Skeletal muscle satellite cell (primary cell): ENCODE measurements around the gene ADARB1.

Experiments
- H3K27me3 ChIP-seq: 2 replicates; pipeline ENCODE4 v1.7.0; 2013; ENCODE audit warnings: low read length; ENCODE audit not compliant: control insufficient read depth, insufficient read depth
- H3K36me3 ChIP-seq: 2 replicates; pipeline ENCODE4 v1.7.0; 2013; ENCODE audit warnings: mild to moderate bottlenecking, control low read depth, low read length; ENCODE audit not compliant: insufficient read depth
- H3K4me1 ChIP-seq: 2 replicates; pipeline ENCODE4 v1.7.0; 2013; ENCODE audit warnings: low read length; ENCODE audit not compliant: control insufficient read depth, insufficient read depth
- H3K4me2 ChIP-seq: 2 replicates; pipeline ENCODE4 v1.7.0; 2013; ENCODE audit warnings: mild to moderate bottlenecking, low read length
- H3K4me3 ChIP-seq: 2 replicates; pipeline ENCODE4 v1.7.0; 2013; ENCODE audit warnings: low read length
- H3K9ac ChIP-seq: 2 replicates; pipeline ENCODE4 v1.7.0; 2013; ENCODE audit warnings: mild to moderate bottlenecking, low read depth, low read length, moderate library complexity
- H3K9me3 ChIP-seq: replicated peaks from 2 replicates; pipeline ENCODE4 v1.7.0; 2013; ENCODE audit warnings: mild to moderate bottlenecking, control low read depth, low read length

ADARB1 gene

DNA sequence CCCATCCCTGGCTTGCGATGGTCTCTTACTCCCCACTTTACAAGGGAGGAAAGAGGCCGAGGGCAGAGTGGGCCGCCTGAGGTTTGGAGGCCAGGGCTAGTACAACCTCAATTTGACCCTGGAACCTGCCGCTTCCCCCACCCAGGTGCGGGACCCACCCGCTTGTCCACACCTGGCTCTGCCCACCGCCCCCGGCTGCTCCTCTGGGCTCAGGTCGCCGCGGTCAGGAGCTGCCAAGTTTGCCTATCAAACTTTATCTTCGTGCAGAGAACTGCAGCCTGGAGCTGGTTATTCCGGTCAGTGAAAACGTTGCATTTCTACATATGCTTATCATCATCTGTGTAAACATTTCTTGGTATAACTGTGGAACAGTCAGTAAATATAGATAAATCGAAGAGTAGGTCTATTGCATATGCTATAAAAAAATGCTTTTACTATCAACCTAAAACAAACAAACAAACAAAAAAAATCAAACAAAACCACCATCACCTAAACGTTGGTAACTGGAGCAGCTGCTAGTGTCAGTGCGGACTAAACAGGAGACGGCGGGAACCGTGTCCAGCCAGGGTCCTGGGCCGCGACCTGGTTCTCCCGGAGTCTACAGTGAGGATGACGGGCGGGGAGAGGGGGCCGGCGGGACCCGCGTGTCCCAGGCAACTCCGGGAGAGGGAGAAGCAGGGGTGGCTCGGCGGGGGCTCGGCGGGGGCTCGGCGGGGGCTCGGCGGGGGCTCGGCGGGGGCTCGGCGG lies 906 bp upstream of the ADARB1 start:
- peak overlapping the region; percentile 77 for H3K4me2 ChIP-seq
- peak overlapping the region; percentile 68 for H3K9ac ChIP-seq
- peaks cover 47% of the 10 kb centered on the region for H3K4me1 ChIP-seq
- H3K36me3 ChIP-seq: peaks cover 7% of the 10 kb centered on the region
- no peaks in the 10 kb centered on the region for H3K9me3 ChIP-seq
- H3K4me3 ChIP-seq: peak overlapping the region; percentile 88
- H3K27me3 ChIP-seq: no peaks in the 10 kb centered on the region

DNA sequence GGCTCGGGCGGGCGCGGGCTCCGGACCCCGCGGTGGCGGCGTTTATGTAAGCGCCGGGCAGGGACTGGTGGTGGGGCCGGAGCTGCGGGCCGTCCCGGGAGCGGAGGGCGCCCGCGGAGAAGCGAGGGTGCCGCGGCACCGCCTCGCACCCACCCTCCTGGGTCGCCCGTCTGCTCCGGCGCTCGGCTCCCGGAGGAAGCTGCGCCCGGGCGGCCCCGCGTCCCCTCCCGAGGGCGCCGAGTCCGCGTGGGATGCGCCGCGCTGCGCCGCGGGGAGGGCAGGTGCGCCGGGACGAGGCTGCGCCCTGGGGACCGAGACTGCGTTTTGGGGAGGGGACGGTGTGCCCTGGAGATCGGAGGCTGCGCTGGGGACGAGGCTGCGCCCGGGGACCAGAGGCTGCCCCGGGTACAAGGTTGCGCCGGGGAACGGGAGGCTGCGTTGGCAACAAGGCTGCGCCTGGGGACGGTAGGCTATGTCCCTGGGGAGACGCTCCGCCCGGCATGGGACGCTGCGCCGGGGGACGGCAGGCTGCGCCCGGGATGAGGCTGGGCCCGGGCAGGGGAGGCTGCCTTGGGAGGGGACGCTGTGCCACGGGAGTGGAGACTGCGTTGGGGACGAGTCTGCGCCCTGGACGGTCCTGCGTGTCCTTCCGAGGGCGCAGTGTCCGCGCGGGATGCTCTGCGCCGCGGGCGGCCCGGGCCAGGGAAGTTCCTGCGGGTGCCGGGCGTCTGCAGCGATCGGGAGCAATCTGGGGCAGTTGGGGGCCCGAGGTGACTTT lies 627 bp downstream of the ADARB1 start:
- peak overlapping the region; percentile 97 for H3K9ac ChIP-seq
- peak overlapping the region; percentile 83 for H3K4me3 ChIP-seq

DNA sequence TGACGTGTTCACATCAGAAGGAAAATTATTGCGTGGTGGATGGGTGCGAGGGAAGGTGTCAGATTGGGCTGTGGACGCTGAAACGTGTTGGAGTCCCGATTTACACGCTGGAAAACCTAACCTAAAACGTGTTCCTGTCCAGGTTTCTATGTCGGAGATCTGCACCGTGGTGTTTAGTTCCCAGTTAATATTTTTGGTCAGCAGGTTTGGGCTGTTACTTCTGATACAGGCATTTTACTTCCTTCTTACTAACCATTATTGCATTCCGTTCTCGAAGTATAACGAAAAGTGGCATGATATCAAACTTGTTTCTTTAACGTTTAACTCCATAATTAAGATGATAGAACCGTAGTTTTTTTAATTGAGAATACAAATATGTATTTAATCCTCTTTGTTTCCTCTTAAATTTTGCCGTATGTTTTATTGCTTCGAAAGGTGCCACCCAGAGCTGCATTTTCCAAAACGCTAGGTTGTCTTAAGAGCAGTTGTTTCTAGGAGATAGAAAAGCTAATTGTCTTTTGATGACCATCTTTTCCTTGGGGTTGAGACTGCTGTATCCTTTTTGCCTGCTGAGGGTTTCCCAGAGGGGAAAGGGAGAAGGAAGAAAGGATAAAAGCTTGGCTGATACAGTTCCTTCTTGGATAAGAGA lies 1.3 kb downstream of the ADARB1 start:
- peak overlapping the region; percentile 83 for H3K4me3 ChIP-seq
- no peaks in the 10 kb centered on the region for H3K9me3 ChIP-seq
- H3K36me3 ChIP-seq: peaks cover 8% of the 10 kb centered on the region
- H3K4me1 ChIP-seq: peaks cover 65% of the 10 kb centered on the region
- peak overlapping the region; percentile 97 for H3K9ac ChIP-seq
- H3K27me3 ChIP-seq: no peaks in the 10 kb centered on the region
- peak overlapping the region; percentile 87 for H3K4me2 ChIP-seq

More for the DNA sequence above, 627 bp downstream of the ADARB1 start:
- peaks cover 8% of the 10 kb centered on the region for H3K36me3 ChIP-seq
- peaks cover 58% of the 10 kb centered on the region for H3K4me1 ChIP-seq
- no peaks in the 10 kb centered on the region for H3K27me3 ChIP-seq
- no peaks in the 10 kb centered on the region for H3K9me3 ChIP-seq
- H3K4me2 ChIP-seq: peak overlapping the region; percentile 87

DNA sequence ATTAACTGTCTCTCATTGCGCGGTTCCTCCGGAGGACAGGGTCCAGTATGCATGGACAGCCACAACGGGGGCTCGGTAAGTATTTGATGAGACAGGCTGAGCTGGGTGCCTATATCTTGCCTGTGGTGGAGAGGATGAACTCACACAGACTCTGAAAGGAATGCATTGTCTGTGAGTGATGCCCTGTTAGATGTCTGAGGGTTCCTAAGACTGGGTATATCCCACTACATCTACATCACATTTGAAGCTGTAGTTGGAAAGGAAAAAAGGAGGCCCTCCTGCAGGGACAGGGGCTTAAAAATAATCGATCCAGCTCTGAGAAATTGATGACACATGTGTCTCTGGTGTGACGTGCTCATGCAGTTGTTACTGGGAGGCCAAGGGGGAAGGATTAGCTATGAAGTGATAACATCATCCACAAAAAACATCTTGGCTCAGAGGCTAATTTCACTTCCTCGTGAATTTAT lies 1.9 kb downstream of the ADARB1 start:
- Histone ChIP-seq H3K9me3 (no peaks in the 10 kb centered on the region), H3K4me1 (peaks cover 66% of the 10 kb centered on the region), H3K36me3 (peaks cover 11% of the 10 kb centered on the region), H3K27me3 (no peaks in the 10 kb centered on the region), H3K4me2 (peak overlapping the region; percentile 87), H3K4me3 (peak overlapping the region; percentile 83), H3K9ac (peak overlapping the region; percentile 97)

DNA sequence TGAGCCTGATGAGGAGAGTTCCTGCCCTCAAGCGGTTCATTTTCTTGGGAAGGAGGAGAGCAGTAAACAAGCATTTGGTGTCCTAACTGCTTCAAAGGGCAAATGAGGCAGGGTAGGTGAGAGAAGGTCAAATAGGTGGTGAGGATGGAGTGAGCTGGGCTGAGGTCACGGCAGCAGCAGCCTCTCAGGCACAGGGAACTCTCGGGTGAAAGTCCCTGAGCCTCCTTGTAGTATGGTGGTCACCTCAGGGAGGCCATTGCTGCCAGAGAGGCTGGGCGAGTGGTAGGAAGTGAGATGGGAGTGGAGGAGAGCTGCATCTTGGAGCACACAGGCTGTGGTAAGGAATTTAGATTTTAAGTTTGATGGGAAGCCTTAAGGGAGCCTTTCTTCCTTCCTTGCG lies 4.0 kb downstream of the ADARB1 start:
- H3K9ac ChIP-seq: peak overlapping the region; percentile 32
- H3K4me1 ChIP-seq: peaks cover 62% of the 10 kb centered on the region
- H3K36me3 ChIP-seq: peaks cover 28% of the 10 kb centered on the region
- peak overlapping the region; percentile 45 for H3K4me2 ChIP-seq
- H3K9me3 ChIP-seq: no peaks in the 10 kb centered on the region
- no peaks in the 10 kb centered on the region for H3K27me3 ChIP-seq
- peak overlapping the region; percentile 37 for H3K4me3 ChIP-seq

DNA sequence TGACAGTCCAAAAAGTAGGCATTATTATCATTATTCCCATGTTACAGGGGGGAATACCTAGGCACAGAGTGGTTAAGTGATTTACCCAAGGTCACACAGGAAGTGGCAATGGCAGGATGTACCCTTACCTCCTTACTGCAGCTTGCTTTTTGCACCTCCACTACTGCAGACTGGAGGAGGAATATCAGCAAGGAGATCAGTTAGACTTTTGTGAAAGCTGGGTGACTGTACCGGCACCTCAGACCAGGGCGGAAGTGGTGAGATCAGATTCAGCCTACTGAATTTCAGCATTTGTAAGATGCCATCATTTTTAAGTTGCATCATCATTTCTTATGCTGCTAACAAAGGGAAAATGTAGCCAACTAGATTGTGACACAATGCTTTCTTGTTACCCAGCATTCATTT lies 4.5 kb downstream of the ADARB1 start:
- H3K36me3 ChIP-seq: peaks cover 31% of the 10 kb centered on the region
- H3K9me3 ChIP-seq: no peaks in the 10 kb centered on the region
- H3K4me1 ChIP-seq: peaks cover 62% of the 10 kb centered on the region
- H3K4me3 ChIP-seq: peak overlapping the region; percentile 37
- no peaks in the 10 kb centered on the region for H3K27me3 ChIP-seq
- peak overlapping the region; percentile 45 for H3K4me2 ChIP-seq
- H3K9ac ChIP-seq: peak overlapping the region; percentile 32

DNA sequence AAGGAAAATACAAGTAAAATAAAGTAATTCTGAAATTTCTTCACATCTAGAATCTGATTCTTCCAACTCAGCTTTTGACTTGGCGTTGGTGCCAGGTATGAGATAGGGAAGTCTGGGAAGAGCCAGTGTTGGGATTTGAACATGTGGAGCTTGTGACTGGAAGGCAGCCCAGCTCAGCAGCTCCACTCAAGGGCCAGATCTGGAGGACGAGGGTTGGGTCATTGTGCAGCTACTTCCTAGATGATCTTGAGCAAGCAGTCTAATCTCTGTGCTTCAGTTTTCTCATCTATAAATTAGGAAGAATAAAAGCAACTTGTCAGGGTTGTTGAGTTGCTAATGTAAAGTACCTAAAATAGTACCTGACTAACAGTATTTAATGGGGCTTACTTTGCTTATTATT lies 5.0 kb downstream of the ADARB1 start:
- Histone ChIP-seq H3K9me3 (no peaks in the 10 kb centered on the region), H3K9ac (peak overlapping the region; percentile 16), H3K36me3 (peaks cover 35% of the 10 kb centered on the region), H3K4me3 (no peak overlapping the region), H3K4me1 (peaks cover 67% of the 10 kb centered on the region), H3K27me3 (no peaks in the 10 kb centered on the region), H3K4me2 (no peak overlapping the region)

DNA sequence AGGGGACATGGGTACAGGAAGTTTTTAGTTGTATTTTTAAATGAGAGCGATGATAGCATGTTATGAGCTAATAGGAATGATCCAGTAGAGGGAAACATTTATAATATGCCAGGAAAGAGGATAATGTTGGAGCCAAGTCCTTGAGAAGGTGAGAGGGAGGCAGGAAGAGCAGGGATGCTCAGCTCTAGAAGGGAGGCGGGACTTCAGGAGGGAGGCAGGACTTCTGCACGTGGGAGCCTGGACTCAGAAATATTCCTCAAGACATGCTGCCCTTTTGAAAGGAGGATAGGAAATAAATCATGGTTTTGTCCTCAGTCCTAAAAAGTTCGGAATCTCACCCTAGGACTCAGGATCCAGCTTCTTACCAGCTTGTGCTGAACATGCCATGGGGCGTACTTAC lies 5.9 kb downstream of the ADARB1 start:
- Histone ChIP-seq H3K9me3 (no peaks in the 10 kb centered on the region), H3K4me3 (no peak overlapping the region), H3K4me1 (peaks cover 75% of the 10 kb centered on the region), H3K36me3 (peaks cover 41% of the 10 kb centered on the region), H3K27me3 (no peaks in the 10 kb centered on the region), H3K4me2 (no peak overlapping the region), H3K9ac (no peak overlapping the region)

DNA sequence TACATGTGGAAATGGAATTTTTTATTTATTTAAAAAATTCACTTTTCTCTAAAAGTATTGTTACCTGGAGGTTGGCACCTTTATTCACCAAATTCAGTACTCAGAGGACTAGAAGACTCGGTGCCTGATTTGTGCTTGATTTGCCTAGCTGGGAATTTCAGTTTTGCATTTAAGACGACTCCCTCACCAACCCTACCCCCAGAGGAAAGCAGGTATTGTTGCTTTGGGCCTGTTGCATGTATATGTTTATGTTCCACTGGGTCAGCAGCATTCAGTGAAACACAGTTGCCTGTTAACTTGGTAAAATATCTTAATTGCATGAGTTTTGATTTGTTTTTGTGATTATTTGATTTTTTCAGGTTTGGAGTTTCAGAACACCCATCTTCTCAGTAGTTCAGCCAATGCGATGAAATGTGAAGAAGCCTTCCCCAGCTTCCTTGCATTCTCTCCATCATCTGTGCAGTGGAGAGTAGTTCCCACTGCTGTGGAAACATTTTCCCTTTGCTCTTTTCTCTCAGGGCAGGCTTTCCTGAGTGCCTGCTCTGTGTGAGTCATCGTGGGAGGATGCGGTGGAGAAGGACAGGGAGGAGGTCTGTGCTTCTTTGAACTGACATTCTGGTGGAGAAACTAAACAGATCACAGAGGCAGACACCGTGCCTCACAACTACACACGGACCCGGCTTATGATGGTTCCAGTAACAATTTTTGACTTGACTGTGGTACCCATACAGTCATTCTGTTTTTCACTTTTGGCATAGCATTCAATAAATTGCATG lies 6.4 kb downstream of the ADARB1 start:
- Histone ChIP-seq H3K27me3 (no peaks in the 10 kb centered on the region), H3K4me1 (peaks cover 77% of the 10 kb centered on the region), H3K9me3 (no peaks in the 10 kb centered on the region), H3K36me3 (peaks cover 44% of the 10 kb centered on the region), H3K4me3 (no peak overlapping the region), H3K9ac (peak overlapping the region; percentile 8), H3K4me2 (peak overlapping the region; percentile 39)

DNA sequence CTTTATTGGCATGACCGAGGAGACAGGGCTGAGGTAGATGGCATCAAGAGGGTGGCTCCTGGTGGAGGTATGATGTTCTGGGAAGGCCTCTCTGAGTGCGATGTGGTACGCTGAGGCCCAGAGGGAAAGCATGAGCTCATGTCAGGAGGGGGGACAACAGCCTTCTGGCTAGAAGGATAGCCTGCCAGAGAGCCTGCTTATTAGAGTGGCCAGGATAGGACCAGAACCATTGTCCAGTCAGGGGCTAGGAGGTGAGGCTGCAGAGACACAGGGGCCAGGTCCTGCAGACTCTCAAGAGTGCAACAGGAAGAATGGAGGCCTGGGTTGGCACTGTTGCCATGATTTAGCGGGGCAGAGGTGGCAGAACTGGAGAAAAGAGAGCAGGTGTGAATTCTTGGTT lies 7.3 kb downstream of the ADARB1 start:
- H3K4me1 ChIP-seq: peaks cover 70% of the 10 kb centered on the region
- H3K36me3 ChIP-seq: peaks cover 46% of the 10 kb centered on the region
- peak overlapping the region; percentile 8 for H3K9ac ChIP-seq
- H3K27me3 ChIP-seq: no peaks in the 10 kb centered on the region
- H3K4me2 ChIP-seq: no peak overlapping the region
- H3K9me3 ChIP-seq: no peaks in the 10 kb centered on the region
- H3K4me3 ChIP-seq: no peak overlapping the region

DNA sequence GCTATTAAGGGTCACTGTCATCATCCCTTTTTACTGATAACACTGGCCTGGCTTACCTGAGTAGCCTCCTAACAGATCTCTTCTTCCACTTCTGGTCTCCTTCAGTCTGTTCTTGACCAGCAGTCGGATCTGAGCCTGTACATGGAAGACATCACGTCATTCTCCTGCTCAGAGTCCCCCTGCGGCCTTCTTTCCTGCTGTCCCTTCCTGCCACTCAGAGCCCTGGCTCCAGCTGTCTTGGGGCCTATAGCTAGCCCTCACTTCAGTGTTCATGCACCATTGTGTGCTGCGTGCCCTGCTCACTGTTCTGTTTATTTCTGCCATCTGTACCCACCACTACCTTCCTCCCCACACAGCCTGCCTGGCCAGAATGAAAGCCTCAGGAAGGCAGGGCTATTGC lies 8.4 kb downstream of the ADARB1 start:
- no peaks in the 10 kb centered on the region for H3K9me3 ChIP-seq
- no peak overlapping the region for H3K4me2 ChIP-seq
- H3K36me3 ChIP-seq: peaks cover 54% of the 10 kb centered on the region
- no peaks in the 10 kb centered on the region for H3K27me3 ChIP-seq
- peaks cover 64% of the 10 kb centered on the region for H3K4me1 ChIP-seq
- no peak overlapping the region for H3K9ac ChIP-seq
- no peak overlapping the region for H3K4me3 ChIP-seq
